ENCODE results near the gene TFDP1.

DNA sequence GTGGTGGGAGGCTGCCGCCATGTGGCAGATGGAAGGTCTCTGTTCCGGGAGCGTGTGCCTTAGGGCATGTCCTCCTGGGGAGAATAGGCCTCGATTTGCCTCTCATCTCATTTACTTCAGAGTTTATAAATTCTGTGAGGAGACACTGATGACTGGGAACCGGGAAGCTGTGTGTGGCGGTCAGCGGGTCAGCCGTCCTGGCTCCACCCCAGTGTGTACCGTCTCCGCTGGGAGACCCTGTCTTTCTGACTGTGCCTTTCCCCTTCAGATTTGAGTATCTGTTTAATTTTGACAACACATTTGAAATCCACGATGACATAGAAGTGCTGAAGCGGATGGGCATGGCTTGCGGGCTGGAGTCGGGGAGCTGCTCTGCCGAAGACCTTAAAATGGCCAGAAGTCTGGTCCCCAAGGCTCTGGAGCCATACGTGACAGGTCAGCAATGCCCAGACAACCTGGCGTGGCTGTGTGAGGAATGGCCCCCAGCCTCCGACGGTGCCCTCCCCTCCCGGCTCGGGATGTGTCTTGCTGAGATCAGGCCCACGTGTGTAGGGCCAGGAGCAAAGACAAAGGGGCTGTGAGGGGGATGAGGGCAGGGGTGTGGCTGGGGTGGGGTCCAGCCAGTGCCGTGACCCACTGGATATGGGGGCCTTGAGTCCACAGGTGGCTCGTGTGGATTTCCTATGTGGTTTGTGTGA lies 51.9 kb downstream of the TFDP1 start:
- no peak for TF ChIP-seq POLR2A (IDR thresholded peaks at IDR 0.05)
- no peak for TF ChIP-seq CTCF (IDR thresholded peaks at IDR 0.05)
